A673 (cell line): ENCODE measurements around the gene RNF31.

Experiments used
- EZH2 ChIP-seq: fragments of 200-600 bp; sonication (generic); IDR thresholded peaks from 2 replicates; pipeline ENCODE4 v1.6.1; 2017; ENCODE audit warnings: borderline replicate concordance, low read depth, mild to moderate bottlenecking, mixed read lengths, antibody characterized with exemption, low read length; ENCODE audit not compliant: poor library complexity, severe bottlenecking
- TF ChIP-seq, protein P1 (sequence below): fragments of 300-800, 200-600 bp; sonication (generic); conservative IDR thresholded peaks from 2 replicates; pipeline ENCODE4 v1.5.1; 2017; ENCODE audit warnings: low read depth, mild to moderate bottlenecking, antibody characterized with exemption, low read length, moderate library complexity, mixed read lengths

DNA sequence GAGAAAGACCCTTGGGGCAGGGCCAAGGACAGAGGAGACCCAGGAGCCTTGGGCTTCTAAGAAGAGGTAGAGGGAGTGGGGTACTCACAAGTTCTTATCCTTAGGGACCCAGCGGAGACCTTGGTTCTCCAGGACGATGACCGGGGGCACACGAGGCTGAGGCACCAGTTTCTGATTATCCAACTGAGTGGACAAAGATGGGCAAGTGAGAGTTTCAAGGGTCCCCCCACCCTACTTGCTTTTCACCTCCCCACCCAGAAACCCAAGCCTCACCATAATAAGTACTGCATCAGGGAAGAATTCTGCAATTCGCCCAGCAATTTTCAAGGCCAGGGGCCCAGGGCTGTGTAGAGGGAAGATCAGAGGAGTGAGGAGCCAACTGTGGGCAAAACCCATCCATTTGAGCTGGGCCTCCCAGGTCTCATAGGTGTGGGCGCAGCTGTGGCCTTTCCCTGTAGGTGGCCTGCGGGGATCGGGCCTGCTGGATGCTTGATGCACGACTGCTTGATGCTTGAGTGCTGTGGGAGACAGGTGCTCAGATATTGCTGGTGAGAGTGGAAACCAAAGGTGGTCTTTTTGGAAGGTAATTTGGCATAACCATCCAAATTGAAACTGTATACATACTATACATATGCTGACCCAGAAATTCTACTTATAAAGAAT is 7.9 kb upstream of the RNF31 start:
- TF ChIP-seq, protein P1, sequence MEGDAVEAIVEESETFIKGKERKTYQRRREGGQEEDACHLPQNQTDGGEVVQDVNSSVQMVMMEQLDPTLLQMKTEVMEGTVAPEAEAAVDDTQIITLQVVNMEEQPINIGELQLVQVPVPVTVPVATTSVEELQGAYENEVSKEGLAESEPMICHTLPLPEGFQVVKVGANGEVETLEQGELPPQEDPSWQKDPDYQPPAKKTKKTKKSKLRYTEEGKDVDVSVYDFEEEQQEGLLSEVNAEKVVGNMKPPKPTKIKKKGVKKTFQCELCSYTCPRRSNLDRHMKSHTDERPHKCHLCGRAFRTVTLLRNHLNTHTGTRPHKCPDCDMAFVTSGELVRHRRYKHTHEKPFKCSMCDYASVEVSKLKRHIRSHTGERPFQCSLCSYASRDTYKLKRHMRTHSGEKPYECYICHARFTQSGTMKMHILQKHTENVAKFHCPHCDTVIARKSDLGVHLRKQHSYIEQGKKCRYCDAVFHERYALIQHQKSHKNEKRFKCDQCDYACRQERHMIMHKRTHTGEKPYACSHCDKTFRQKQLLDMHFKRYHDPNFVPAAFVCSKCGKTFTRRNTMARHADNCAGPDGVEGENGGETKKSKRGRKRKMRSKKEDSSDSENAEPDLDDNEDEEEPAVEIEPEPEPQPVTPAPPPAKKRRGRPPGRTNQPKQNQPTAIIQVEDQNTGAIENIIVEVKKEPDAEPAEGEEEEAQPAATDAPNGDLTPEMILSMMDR, result no peak
- TF ChIP-seq EZH2, result no peak
